Activated CD8-positive, alpha-beta memory T cell treated with anti-CD3 and anti-CD28 coated beads for 4 hours (primary cell): ENCODE measurements around the gene CCSAP.
"Not testable (repeated sequence)": the region's sequence is repeated elsewhere in the genome, so short reads cannot be mapped to it uniquely, and the experiment has no call there.

ENCODE experiments used
- DNase-seq, 2 donors: peaks; one replicate each; pipeline ENCODE4 v3.0.0-alpha.2; 2020; ENCODE audit warnings: low read depth in 2 of 2

CCSAP gene

DNA sequence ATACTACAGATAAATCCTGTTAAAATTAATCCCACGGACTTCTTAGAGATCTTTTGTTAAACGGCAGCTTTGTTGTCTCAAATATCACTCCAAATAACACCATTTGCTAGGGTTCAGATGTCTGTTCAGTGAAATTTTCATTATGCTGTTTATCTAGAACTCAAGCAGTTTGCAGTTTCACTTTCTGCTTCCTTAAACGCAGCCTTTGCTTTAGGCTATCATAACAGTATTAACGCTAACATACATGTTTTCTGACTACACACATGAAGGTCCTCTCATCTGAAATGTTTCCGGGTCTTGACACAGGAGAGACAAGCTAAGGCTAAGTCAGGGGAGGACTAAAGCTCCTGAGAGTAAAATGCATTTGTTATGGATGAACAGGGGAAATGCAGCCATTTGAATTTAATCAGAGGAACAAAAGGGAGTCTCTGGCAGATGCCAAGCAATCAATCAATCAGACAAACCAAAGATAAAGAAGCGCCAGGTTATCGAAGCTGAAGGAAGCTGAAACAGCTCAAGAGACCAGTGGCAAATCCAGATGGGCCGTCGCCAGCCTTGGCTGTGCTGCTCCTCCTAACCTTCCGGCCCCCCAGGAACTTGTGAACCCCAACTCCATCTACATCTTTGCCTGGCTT lies 16.9 kb downstream of the CCSAP start:
- no peak for DNase-seq

DNA sequence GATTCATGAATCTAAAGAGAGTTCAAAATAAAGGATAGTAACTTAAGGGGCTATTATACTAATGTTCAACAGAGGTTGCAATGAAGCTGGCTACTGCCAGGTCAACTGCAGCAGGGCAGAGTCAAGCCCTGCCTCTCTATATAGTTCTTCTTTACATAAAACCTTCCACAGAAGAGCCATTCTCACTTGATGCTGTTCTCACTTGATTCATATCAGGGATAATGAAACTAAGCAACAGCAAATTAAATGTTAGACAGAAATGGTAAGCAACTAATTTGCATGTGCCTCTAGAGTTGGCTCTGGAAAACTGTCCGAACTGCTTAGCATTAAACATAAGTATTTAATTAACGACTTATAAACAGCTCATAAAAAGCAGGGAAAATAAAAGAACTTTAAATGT lies 17.4 kb downstream of the CCSAP start:
- no peak for DNase-seq

DNA sequence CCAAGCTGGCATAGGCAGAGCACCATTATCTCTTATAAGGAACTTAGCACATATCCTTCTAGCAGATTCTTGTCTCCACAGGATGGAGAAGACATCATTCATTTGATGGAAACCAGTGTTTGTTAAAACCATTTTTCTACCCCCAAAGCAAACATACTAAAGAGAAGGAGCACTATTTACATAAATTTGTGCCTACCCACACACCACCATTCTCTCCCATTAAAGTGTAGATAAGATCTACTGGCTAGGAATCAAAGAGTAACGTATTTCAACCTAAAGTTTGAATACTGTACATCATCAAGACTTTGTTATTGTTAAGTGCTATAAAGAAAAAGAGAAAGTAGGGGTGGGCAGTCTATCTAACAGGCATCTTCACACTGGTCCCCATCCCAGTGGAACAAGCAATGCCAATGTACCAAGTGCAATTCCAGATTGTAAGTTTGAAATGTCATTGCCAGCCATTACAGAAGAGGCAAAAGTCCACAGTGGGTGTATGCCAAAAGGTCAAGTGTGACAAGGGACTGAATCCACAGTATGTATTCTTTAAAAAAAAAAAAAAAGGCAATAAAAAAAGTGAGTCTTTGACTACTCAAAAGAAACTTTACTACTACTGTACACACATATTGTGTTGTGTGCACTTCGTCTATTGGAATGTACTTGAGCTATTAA lies 18.8 kb downstream of the CCSAP start:
- DNase-seq = no peak

DNA sequence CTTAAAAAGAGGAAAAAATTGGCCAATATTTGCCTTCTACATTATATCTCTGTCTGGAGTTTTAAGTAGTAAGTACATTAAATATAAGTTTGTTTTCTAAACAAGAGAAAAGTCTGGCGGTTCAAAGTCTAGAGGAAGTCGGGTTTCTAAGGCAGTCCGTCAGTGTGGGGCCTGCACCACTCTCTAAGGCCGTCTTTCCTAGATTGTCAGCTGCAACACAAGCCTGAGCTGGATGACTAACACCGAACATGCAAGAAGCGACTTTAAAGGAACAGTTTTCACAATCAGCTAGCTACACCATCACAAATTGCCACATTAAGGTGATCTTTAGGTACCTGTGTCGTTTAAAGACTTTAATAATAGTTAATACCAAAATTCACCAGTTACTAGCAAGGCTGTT lies 19.6 kb downstream of the CCSAP start:
- no peak for DNase-seq

DNA sequence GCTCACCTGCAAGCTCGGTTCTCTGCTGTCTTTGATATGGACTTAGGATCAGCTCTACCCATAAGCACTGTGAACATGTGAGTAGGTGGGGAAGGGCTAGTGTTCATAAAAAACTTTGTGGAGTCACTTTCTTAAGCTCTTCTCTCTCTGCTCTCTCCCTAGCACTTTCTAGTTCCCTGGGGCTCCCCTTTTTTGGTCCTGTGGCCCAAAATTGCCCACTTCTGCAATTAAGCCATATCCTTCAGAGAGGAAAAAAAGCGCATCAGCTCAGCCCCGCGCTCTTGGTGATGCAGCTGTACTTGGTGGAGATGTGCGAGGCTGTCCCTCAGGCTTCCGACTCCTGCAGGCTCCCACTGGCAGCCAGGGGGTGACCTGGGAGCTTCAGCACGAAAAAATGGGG lies 23.4 kb downstream of the CCSAP start:
- DNase-seq = no peak

DNA sequence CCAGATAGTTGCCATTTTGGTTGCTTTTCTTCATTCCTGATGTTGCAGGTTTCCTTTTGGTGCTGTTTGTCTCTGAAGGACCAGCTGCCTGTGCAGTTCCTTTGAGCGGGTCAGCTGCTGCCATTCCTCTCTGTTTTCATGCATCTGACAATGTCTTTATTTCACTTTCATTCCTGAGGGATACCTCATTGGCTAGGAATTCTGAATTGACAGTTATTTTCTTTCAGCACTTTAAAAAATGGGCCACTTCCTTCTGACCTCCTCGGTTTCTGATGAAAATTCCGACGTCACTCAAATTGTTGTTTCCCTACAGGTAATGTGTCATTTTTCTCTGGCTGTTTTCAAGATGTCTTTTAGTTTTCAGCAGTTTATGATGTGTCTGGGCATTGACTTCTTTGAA lies 24.8 kb downstream of the CCSAP start:
- no peak for DNase-seq

DNA sequence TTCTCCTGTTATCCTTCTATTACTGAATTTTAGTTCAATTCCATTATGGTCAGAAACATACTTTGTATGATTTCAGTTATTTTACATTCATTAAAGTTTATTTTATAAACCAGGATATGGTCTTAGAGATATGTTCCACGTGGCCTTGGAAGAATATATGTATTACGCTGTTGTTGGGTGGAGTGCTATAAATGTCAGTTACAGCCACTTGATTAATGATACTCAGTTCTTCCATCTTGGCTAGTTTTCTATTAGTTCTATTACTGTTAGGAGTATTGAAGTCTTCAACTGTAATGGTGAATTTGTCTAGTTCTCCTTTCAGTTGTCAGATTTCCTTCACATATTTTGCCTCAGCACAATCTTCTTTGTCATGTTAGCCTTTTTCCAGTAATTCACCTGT lies 26.7 kb downstream of the CCSAP start:
- DNase-seq = no peak

DNA sequence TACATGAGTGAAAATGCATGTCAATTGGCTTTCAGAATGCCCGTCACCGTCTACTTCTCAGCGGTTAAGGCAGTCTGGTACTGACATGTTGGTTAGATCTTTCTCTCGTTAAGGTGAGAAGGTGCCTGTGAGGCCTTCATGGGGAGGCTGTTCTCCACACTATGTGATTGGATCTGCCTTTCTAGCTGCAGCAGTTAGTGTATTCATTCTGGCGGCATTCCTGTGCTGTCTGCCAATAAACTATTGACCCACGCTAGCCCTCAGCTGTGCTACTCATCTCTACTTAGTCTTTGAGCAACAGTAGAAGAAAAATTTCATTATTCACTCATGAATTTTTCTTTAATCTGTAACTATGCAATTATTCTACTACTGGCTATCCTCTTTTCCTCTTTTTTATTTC lies 32.0 kb downstream of the CCSAP start:
- DNase-seq = no peak

DNA sequence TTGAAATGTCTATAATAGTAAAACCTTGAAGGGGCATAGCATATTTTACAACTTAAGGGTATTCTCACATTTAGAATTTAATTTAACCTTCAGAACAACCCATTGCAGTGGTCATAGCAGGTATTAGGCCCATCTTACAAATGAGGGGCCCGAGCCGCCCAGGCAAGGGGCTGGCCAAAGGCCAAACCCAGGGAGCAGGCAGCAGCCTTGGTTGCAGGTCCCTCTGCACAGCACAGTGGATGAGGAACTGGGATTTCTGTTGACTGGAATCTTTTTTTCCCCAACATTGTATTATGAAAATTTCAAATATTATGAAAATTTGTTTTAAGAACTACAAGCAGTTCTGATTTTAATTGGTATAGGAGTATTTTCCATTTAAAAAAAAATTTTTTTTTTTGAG lies 33.2 kb downstream of the CCSAP start:
- no peak for DNase-seq

DNA sequence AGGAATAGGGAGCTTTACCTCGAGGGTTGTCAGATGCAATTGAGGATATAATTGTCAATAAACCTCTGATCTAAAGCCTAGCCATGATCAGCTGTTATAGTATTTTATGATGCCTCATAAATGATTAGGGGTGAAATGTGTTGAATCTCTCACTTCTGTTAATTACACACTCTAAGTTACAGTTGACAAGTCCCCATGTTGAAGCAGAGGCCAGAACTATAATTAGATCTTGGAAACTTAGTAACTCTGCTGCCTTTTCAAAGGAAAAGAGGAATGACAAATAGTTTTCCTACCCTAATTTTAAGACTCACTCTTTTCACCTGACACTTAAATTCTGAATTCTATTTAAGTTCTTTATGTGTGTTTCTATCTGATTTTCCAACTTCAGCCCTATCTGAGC lies 33.8 kb downstream of the CCSAP start:
- no peak for DNase-seq

DNA sequence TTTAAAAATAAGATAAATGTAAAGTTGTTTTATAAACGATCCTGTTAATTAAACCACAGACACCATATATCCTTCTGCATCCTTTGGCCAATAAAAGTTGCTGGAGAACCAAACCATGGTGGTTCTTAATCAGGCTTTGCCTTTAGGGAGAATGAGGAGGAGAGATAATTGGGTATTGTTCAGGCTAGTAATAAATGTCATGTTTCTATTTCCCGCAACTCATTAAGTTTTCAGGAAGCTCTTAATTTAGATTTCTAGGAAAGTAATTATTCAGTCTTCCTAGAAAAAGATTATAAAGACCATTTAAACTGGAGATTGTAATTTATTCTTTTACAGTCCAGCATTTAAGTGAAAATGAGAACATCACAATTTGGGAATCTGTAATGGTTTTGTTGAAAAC lies 37.5 kb downstream of the CCSAP start:
- DNase-seq = no peak

DNA sequence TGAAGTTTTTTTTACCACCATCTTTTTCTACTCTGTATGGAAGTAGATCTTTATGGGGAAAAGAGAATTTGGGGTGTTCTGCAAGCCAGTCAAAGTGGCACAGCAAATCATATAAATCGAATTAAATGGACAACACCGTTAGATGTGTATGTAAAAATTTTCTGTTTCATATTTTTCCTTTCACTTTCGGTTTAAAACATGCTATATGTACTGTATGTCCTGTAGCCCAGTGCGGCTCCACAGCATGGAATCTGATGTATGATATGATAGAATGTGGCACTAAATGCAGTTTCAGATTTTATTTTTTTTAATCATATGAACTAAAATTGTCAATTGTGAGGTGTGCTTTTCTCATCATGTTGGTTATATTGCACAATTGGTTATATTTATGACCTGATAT lies 39.0 kb downstream of the CCSAP start:
- DNase-seq = no peak

DNA sequence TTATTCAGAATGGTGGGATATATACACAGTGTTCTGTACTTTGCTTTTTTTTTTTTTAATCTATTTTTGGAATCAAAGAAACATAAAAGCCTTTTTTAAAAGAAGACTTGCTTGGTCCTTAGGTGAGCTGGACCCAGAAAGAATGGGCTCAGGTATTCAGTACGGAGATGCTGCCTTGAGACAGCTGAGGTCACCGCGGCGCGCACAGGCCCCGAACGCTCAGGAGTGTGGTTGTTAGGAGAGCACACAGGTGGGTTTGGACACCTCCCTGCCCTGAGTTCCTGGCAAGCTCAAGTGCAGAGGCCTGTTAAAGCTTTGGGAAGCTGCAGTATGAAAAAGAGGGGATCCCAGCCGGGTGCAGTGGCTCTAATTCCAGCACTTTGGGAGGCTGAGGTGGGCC lies 40.1 kb downstream of the CCSAP start:
- no peak for DNase-seq

DNA sequence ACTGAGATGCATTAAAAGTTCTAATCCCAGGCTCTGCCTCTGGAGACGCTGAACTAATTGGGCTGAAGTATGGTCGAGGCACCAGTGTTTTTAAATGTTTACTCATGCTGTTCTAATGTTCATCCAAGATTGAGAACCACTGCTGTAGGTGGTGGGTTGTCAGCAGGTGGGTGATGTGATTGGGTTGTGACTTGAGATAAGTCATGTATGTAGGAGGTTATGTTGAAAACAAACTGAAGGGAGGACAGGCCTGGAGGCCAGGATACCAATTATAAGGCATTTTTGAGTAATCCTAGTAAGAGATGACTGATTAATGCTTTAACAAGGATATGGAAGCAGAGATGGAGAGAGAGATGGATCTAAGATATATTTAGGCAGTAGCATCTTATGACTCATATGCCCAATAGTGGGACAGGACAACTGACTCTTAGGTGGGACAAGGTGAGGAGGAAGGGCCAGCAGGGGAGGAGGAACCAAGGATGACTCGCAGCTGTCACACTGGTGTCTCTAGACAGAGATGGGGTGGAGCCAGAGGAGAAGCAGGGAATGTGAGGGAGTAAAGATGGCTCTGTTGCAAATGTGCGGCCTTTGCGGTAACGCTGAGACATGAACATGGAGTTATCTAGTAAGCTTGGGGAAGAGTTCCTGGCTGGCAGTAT lies 42.6 kb downstream of the CCSAP start:
- no peak for DNase-seq

DNA sequence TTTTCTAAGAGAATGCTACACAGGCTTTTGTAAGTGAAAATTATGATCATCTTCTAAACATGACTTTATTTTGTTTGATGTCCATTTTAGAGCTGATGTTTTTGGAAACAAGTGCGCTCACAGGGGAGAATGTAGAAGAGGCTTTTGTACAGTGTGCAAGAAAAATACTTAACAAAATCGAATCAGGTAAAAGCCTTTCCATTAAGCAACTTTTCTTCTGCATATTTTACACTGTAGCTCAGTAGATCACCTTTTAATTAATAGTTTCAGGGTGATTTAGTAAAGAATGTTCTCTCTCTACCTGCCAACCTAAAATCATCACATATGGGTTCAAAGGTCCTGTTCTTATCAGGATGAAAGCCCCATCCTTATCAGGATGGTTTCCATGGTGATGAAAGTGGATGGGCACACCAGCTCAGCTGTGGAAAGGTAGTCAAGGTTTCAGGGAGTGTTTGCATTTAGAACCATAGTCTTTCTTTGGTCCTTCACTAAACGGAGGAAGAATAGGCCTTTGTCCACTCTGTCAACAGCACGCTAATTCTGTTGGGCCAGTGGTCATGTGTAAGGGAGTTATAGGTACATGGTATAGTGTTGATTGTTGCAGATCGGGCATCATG lies 43.9 kb downstream of the CCSAP start:
- DNase-seq = no peak

DNA sequence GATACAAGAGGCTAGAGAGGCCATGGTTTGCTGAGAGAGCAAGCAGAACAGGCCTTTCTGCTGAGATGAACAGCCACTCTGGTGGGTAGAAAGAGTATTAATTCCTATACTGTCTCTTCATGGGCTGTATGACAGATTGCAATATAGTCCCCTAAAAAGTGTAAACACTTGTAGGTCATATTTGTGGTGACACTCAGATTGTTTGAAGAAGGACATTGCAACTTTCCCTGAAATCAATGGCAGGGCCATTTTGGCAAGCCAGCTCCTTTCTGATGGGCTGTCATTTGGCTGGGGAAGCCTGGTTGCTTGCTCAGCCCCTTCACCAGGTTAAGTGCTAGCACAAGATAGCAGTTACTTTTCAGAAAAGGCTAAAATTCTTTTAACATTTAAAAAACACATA lies 44.4 kb downstream of the CCSAP start:
- DNase-seq = no peak

DNA sequence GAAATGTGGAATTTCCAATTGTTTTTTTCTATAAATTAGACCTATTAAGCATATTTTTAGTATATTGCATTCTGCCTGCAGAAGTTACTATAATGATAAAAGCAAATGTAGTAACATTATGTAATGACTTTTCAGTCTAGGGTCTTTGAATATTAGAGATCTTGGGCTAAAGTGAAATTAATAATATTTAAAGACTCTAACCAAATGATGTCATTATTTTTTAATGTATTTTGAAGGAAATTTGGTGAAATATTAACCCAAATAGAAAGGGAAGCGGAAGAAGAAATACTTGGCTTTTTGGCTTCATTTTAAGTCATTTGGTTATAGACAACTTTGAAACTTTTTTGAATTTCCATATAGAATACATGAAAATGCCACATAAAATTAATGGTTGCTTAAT lies 45.1 kb downstream of the CCSAP start:
- no peak for DNase-seq

DNA sequence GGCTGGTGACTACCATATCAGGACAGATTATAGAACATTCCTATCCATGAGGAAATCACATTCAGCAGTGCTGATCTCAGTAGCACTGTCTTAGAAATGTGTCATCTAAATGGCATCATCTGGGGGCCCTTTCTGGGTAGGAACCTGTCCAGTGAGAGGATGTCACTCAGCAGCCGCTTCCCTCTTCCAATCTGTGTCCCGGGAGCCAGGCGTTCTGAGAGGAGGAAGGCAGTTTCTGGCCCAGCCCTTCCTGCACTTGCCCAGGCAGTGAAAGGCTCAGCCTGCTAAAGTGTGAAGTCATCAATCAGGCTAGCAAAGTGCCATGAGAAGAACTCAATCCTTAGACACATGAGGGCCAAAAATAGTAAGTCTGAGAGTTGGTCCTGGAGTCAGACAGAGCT lies 46.3 kb downstream of the CCSAP start:
- DNase-seq = no peak

DNA sequence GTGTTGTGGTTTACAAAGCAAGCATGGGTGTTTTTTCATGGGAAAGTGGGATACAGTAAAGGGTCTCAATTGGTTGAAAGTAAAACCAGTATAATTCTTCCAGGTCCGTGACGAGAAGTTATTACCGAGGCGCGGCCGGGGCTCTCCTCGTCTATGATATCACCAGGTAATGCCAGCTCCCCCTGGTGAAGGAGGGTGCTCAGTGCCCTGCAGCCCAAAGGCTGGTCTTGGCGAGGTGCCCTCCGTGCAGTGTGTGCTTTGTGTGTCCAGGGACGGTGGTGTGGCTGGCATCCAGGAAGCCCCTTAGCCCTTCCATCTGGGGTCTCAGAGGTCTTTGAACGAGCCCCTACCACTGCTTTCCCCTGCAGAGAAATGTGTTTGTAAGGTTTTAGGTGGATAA lies 47.1 kb downstream of the CCSAP start:
- DNase-seq = no peak

DNA sequence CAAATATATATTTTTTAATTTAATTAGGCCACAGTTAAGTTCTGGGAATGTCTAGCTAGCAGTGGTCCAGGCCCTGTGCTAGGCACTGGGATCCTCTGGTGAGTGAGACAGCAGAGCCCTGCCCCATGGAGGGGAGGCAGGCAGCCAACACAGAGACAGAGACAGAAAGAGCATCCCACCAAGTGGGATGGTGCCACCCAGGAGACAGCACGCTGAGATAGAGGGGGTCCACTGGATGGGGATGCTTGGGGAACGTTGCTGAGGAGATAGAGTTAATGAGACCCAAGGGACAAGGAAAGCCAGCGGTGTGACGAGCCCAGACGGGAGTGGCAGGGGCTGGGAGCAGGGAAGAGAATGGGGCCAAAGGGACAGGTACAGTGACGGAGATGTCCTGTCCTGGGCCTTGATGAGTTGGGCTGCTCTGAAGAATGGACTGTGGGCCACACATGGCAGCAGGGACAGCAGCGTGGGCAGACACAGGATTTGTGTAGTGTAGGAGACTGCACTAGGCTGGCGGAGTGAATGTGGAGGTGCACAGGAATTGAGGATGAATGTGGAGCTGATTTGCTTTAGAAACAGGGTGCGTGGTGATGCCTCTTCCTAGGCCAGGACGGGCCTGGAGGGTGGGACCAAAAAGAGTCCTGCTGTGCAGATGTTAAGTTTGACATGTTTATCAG lies 49.2 kb downstream of the CCSAP start:
- no peak for DNase-seq

DNA sequence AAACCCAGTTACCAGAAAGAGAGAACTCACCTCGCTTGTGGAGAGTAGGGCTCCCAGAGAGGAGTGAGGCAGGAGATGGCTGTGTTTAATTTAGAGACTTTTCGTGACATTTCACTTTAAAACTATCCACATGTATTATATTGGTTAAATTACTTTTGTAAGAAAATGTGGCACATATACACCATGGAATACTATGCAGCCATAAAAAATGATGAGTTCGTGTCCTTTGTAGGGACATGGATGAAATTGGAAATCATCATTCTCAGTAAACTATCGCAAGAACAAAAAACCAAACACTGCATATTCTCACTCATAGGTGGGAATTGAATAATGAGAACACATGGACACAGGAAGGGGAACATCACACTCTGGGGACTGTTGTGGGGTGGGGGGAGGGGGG lies 51.2 kb downstream of the CCSAP start:
- DNase-seq = not testable (repeated sequence)

DNA sequence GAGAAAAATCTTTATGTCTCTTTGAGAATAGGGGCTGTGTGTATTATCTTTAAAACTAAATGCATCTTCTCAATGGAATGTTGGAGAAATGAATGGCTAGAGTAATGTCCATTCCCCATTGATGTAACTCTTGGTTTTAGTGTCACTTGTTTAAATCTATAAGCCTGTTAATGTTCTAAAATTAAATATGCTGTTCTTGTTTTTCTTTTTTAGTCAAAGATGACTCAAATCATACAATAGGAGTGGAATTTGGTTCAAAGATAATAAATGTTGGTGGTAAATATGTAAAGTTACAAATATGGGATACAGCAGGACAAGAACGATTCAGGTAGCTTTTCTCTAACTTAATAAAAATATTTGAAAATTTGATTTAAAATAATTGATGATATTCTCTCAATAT lies 54.3 kb downstream of the CCSAP start:
- DNase-seq = no peak

DNA sequence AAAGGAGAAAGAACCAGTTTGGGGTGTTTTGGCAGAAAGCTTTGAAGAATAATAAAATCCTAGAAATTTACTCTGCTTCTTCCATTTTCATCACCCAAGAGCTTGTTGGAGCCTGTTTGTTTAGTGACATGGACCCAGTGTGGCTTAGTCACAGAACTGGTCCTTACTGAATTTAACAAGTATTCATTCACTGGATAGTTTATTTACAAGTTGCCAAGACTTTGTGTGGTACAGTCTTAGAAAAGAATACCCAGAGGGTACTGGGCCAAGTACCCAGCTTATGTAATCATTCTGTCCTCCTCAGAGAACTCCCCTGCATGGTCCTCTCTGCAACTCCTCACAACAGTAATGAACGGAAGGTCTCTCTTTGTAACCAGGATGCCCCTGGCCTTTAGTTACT lies 55.6 kb downstream of the CCSAP start:
- DNase-seq = no peak
